GM20431 (cell line): ENCODE data around the gene NEK7.

ENCODE experiments used
- in situ Hi-C: fragments of 300-500 bp; cut with MseI, MboI; formaldehyde crosslinking; loops from one replicate; pipeline ENCODE4 v1.15.0; 2020; ENCODE audit warnings: low sequenced_read_pairs; ENCODE audit not compliant: unreplicated experiment

Gene NEK7

DNA sequence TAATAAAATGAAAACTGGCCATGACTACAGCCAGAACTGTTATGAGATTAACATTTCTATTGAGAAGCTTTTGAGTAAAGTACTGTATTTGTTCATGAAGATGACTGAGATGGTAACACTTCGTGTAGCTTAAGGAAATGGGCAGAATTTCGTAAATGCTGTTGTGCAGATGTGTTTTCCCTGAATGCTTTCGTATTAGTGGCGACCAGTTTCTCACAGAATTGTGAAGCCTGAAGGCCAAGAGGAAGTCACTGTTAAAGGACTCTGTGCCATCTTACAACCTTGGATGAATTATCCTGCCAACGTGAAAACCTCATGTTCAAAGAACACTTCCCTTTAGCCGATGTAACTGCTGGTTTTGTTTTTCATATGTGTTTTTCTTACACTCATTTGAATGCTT is 164.0 kb downstream of the NEK7 start:
- in situ Hi-C loops, result no loop called here

DNA sequence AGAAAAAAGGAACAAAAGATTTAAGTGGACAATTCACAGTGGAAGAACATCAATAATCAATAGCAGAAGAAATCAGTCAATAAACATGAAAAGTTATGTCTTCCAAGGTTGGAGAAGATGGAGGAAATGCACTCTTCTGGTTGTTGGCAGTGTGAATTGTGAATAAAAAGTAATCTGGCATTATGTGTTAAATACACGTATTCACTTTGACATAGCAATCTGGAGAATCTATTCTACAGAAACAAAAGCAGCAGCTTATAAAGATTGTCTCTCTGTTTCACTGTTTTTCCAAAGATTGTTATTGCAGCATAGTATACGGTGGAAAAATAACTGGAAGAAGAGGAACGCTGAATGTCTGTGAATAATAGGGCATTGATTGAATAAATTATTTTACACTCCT is 169.4 kb downstream of the NEK7 start:
- in situ Hi-C loops, result no loop called here

DNA sequence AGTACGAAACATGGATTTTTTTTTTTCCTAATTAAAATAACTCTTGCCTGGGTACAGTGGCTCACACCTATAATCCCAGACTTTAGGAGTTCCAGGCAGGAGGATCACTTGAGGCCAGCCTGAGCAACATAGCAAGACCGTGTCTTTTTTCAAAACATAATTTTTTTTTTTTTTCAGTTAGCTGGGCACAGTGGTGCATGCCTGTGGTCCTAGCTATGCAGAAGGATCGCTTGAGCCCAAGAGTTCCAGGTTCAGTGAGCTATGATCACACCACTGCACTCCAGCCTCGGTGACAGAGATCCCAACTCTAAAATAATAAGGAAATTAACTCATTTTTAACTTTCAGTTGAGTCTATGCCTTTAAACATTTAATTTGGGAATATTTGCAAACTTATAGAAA is 170.1 kb downstream of the NEK7 start:
- in situ Hi-C loops, result no loop called here

DNA sequence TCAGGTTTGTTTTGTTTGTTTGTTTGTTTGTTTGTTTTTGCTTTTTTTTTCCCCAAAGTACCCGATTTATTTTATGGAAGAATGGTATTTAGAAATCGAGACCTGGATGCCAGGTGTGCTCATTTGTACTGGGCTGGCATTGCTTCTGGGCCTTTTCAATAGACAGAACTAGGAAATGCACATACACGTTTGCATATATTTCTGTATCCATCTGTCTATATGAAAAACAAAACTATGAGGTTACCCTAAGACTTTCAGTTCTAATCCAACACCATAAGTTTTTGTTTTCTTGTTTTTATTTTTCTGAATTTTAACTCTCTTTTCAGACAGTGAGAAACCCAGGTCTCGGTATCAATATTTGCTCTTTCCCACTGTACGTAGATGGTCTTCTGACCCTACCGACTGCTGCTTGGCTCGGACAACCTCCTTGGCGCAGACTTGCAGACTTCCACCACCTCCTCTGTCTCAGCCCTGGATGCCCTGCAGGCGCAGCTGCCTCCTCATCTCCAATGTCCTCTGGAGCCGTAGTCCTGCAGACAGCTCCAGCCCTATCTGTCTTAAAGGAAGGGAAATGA is 171.7 kb downstream of the NEK7 start:
- in situ Hi-C loops, result no loop called here

DNA sequence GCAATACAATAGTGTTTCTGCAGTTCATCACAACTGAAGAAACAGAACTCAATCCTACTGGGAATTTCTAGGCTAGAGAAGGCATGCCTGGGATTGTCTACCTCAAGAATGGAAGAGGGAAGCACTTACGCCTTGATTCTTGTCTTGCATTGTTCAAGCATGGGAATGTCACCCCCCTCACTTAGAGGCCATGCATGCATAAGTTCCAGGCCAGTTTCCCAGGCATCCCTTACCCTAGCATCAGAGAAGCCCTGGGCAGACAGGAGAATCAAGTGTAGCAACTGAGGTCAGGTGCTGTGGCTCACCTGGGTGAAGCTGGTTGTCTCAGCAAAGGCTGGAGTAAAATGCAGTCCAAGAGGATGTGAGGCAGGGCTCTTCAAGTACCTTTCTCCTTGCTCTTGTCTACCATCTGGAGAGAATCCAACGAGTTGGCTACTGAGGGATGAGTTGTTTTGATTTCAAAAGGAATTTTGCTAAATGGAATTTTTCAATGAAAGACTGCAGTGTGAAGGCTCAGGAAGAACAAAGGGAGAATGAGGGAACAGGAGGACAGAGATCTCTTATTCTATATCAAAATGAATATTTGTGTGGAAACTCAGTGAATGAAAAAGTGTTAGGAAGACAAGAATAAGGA is 174.3 kb downstream of the NEK7 start:
- in situ Hi-C loops, result no loop called here

DNA sequence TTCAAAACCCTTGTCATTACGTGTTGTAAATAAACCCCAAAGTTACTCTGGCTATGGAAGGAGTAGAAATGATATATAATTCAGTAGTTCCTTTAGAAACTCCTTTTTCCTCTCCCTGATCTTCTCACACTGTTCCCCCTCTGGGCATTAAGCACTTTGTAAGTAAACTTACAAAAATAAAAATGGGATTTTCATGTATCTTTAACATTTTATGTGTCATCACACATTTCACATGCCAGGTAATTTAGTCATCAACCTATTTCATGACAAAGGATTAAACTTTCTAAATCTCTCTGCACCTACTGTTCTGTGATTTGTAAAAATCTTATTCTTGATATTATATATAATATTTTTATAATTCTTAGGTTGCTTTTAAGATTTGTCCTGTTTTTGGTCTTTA is 176.9 kb downstream of the NEK7 start:
- in situ Hi-C loops, result no loop called here

DNA sequence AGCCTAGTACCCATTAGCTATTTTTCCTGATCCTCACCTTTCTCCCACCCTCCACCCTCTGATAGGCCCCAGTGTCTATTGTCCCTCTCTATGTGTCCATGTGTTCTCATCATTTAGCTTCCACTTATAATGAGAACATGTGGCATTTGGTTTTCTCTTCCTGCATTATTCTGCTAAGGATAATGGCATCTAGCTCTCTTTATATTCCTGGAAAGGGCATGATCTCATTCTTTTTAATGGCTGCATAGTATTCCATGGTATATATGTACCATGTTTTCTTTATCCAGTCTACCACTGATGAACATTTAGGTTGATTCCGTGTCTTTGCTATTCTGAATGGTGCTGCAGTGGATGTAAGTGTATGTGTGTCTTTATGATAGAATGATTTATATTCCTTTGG is 178.9 kb downstream of the NEK7 start:
- in situ Hi-C loops, result no loop called here

DNA sequence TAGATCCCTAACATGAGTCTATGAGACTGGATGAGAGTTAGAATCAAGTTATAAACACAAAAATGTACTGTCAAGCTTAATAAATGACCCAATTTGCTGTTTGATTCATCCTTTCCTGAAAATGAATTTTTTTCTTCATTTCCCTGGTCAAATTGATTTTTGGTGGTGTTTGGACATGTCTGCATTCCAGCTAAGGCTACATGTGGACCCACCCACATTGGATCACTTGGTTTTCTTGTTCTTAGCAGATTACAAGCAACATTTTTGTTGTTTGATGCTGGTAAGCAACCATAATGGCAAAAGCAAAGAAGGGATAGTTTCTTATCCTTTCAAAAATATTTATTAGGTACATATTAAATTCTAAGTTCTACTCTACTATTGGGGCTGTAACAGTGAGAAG is 181.1 kb downstream of the NEK7 start:
- in situ Hi-C loops, result no loop called here

DNA sequence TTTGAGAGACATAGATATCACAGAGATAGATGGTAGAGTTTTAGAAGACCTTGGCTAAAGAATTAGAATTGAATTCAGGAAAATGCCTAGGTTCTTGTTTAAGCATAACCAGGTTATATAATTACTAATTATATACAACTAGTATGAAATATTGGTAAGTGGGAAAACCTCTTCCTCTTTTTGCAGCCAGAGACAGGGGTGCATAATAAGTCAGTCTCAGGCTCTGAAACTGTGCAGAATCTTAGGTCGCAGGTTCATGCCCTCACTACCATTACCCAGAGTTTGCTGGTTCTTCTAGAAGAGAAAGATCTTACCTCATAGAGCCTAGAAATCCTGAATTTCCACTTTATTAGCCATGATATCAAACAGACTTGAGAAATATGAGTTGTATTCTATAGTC is 183.3 kb downstream of the NEK7 start:
- in situ Hi-C loops, result no loop called here

DNA sequence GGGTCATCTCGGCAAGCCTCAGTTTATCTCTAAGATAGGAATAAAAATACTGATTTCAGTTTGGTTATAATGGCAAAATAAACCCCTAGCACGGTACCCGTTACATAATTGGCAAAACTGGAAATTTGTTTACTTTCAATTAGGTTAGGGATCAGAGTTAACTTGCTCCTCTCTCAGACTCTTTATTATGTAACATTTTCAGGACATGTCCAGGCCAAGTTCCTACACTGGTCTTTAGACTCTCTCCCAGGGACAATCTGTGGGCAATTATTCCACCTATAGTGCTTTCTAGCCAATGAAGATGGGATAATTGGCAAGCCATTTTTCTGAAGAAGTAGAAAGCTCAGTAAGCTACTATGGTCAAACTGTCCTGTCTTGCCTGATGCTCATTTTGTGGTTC is 189.4 kb downstream of the NEK7 start:
- in situ Hi-C loops, result no loop called here

DNA sequence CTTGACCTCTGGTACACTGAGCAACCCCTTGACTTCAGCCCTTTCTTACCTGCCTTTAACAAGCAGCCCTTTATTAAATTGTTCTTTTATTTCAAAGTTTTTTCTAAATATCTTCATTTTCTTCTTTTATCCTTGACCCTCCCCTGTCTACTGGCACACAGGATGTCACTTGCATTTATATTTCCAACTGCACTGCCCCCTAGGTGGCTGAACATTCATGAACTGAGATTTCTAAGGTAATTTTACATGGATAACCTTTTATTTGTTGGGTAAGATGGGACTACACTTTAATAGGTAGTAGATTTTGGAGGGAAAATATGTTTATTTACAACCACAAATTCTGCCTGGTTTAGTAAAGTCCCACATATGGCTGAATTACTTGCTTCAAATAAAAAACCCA is 193.7 kb downstream of the NEK7 start:
- in situ Hi-C loops, result no loop called here

DNA sequence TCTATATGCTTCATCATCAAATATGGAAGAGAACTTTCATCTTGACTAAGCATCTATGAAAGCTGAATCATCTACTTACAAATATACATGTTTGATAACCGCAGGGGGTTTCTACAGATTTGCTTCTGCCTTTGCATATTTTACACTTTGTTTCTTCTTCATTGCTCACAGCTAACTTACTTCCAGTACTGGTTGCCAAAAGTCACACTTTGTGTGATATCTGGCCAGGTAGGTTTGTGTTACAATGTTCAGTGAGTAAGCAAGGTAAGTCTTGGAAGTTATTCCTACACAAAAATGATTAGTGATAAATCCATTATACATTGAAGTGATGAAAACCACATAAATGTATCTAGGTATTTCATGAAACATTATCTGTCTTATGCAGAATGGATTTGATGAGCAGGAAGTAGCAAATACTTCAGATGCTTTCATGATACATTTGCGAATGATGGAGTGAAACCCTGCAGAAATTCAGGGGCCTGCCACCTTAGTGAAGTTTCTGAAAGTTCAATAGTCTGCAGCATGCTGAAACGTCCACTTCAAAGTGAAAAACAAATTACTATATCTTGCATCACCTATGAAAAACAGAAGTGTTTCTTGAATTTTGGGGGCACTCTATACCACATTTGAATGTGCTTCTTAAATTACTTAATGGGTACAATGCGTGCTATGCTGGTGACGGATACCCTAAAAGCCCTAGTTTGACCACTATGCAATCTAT is 196.3 kb downstream of the NEK7 start:
- in situ Hi-C loops, result no loop called here

DNA sequence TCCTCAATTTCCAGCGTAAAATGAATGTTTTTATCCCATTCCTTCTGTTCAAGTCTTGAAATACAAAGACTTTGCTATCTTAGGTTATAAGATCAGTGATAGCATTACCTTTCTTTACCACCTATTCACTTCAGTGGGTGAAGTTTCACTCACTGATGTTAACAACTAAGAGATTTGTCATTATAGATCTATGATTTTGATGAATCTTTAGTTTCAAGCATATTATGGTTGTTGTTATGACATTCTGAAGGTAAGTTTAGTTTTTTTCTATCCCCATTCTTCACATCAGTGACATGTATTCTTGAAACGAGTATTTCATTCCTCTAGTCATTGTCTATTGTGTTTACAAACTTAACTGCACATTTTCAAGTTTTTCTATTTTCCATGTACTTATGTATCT is 201.1 kb downstream of the NEK7 start:
- in situ Hi-C loops, result no loop called here

DNA sequence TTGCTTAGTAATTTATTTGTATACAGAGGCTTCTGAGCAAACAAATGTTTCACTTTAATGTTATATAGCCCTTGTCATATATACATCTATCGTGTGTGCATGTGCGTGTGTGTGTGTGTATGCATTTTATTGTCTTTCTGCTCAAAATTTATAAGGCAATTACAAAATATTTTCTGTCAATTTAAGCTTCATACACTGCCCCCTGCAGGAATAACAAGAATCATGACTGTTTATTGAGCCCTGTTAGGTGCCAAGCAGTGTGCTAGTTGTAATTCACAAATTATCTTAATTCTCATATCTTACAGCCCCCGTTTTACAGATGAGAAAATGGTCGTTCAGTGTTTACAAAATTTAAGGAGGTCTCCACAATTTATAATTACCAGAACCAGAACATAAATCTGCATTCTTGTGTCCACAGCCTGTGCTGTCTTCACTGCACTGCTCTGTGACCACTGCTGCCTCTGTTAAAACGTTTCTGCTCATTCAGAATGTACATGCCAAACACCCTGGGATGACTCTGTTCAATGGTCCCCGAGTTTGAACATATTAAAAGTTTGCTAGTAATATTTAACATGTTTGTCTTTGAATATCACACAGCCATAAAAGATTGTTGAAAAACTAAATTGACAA is 202.3 kb downstream of the NEK7 start:
- in situ Hi-C loops, result no loop called here

DNA sequence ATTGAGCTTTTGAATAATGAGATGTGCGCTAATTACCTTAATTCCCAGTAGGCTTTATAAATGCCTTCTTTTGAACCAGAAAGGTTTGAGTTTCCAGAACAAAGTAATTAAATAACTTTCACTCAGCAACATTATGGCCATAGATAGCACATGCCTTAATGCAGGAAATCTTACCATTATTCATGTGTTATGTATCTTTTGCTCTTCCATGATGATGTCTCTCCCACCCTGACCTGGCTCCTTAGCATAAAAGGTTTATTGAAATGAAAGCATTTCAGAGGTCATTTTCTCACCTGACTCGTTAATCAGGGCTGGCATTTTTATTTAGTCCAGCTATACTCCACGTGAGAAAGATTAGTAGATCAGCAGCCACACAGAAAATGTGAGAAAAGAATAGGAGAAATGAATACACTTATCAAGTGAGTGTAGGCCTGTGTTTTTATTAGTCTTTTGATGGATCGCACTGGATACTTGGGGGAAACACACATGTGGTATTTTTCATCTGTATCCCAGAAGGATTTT is 203.5 kb downstream of the NEK7 start:
- in situ Hi-C loops, result no loop called here

DNA sequence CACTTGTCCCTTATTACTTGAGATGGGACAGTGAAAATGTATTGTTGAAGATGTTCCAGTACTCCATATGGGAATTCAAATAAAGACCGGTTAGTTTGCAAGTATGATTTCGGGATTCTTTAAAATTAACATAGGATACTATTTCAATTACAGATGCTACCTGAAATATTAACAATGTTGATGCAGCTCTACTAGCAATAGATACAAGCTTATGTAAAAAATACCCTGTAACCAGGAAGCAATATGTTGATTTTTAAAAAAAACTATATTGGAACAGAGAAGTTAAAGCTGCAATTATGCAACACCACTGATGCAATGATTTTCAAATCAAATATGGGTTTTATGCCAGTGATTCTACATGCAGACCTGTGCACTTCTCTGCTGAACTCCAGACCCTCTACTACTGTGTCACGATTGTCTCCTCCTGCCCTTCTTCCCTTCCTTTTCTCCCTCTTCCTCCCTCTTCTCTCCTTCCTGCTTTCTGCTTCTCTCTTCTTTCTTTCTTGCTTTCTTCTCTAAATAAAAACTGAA is 204.5 kb downstream of the NEK7 start:
- in situ Hi-C loops, result no loop called here

DNA sequence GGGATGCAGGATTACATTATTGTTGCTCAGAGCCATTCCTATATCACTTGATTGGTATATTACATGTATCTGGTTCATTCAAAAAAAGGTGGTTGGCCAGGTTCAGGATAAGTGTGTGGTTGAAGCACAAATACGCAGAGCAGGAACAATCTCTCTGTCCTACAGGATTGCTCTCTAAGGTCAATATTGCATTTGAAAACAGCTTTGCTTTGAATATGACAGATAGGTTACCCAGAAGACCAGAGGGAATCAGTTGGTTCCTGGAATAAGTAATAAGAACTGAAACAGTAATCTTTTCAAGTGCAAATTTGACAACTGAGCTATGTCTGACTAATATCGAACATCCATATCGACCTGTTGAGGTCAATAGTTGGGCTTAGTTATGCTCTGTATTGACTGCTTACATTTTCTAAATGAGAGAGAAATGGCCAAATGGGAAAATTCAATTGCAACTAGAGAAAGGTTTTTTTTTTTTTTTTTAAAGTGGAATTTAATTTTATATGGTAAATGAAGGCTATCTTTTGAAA is 206.9 kb downstream of the NEK7 start:
- in situ Hi-C loops, result no loop called here

DNA sequence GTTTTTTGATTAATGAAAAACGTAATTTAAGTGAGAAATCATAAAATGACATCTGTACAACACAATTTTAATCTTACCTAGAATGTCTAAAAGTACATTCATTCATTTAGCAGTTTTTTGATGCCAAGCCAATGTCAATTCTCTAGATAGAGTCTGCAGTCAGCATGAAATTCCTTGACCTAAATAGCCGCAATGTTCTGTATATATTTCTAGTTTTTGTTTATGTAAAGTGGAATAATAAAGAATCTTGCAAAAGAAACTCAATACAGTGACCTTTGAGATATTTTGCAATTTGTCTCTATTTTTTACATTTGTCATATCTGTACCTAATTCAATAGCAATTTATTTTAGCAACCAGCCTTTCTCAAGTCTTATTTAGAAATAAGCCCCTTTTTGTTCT is 207.7 kb downstream of the NEK7 start:
- in situ Hi-C loops, result no loop called here

DNA sequence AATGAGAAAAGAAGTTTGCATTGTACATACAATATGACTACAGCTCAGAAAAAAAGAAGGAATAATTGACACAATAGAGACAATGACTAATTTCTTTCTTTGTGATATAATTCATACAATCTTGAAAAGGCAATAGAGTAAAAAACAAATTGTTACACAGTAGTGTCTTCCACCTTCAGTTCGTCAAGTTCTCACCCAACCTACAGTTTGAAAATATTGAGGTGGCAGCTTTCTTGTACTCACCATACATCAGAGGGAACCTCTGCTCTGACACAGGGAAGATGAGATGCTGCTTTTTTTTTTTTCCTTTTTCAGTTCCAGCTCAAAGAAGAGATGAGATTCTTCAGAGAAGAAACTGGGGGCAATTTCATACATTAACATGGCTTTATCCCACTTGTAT is 210.5 kb downstream of the NEK7 start:
- in situ Hi-C loops, result no loop called here

DNA sequence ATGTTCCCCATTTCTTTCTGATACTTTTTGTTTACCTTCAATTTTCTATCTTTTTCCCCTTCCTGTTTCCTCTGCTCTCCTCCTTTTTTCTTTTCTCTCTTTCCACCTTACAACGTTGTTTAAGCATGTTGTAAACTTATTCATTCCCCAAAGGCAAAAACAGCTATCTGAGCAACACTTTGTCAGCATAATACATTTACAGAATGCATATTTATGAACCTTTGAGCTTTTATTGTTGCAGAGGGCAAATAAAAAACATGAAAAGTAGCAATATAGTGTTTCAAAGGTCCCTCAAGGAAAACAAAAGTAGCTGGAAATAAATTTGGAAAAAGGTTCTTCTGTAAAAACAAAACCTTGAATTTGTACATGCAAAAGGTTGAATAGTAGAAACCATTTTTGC is 214.2 kb downstream of the NEK7 start:
- in situ Hi-C loops, result no loop called here
